GM19025 (cell line): ENCODE measurements around the gene EPHX1.
"Not testable (repeated sequence)": the region's sequence is repeated elsewhere in the genome, so short reads cannot be mapped to it uniquely, and the experiment has no call there.

Experiments
- ATAC-seq: cut with Tn5 transposase; IDR thresholded peaks from one replicate; pipeline ENCODE4 v1.9.1; 2021; ENCODE audit warnings: mild to moderate bottlenecking, low read depth, moderate library complexity; ENCODE audit not compliant: unreplicated experiment

Gene EPHX1

DNA sequence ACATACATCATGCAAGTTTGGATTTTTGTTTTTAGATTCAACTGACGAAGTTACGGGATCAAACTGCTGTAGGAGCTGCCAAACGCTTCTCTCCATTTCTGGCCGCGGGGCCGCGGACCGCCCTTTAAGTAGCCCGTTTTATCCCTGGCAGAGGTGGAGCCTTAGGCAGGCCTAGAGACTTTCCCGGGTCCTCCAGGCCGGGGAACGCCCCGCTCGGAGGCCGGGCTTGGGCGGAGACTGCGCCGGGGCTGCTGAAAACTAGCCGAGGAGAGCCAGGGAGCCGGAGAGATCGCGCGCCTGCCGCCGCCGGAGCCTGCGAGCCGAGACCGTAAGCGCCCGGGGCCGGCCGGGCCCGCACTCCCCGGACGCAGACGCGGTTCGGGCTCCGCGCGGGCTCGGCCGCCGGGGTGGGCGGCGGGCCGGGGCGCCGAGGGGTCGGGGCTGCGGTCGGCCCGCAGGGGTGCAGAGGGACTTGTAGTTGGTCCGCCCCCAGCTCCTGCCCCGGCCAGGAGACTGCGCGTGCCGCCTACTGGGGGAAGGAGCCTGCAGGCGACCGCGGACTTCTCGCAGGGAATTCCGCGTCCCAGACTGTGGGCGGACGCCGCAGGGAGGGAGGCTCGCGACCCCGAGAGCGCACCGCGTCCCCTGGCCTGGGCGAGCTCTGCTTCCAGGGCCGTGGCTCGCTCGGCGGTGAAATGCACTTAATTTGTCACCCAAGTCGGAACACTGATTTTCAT lies at the start of gene EPHX1:
EPHX1 (plus strand) TSS at position 283 of the 737 bp plus-strand sequence. CDS start 18,606 bp downstream, outside the sequence.
- ATAC-seq, result peak; percentile 93

DNA sequence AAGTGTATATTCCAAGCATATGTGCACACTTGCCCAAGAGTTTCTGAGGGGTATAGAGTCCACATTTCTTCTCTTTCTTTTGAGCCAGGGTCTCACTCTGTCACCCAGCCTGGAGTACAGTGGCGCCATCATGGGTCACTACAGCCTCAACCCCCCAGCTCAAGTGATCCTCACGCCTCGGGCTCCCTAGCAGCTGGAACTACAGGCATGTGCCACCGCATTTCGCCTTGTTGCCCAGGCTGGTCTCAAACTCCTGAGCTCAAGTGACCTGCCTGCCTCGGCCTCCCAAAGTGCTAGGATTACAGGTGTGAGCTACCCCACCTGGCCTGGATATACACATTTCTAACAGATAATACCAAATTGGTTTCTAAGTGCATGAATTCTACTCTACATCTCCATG lies 49.4 kb upstream of the EPHX1 start:
- no peak for ATAC-seq

DNA sequence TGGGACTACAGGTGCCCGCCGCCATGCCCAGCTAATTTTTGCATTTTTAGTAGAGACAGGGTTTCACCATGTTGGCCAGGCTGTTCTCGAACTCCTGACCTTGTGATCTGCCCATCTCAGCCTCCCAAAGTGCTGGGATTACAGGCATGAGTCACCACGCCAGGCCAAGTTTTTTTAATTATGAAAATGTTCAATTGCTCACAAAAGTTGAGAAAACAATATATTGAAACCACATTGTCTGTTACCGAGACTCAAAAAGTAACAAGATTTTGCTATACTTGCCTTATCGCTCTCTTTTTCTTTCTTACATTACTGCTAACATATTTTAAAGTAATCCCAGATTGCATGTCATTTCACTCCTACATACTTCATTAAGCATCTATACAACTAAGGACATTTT lies 48.5 kb upstream of the EPHX1 start:
- not testable (repeated sequence) for ATAC-seq

DNA sequence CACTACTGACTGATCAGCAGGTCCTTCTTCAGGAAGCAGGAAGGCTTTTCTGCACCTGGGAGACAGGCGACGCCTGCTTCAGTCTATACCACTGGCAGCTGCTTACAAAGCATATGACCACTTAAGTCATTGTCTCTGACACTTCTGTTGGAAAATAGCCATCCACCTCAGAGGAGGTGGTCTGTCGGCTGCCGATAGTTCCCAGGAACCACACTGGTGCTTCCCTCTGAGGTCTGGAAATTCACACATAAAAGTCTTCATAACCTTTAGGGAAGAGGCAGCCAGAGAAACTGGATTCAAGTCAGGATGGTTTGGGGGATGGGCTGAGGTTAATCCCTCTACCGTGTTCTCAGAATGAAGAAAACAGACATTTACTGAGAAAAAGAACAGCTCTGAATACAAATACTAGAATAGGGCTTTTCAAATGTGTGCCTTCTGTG lies 47.9 kb upstream of the EPHX1 start:
- ATAC-seq, result no peak

DNA sequence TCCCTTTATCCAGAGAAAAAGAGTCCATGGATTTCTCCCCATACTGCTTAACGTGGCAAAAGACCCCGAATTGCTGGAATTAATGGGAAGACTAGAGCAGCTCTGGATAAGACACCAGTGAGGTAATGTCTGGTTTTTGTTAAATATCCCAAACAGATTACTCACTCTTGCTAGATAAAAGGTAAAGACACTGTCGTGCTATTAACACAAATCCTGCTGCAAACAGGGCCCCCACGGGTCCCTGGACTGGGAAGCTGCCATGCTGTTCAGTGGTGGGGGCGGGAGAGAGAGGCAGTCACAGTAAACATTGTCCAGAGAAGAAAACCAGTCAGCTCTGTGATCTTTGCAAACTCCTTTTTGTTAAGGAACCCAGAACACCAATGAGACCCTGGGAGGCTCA lies 47.5 kb upstream of the EPHX1 start:
- no peak for ATAC-seq

DNA sequence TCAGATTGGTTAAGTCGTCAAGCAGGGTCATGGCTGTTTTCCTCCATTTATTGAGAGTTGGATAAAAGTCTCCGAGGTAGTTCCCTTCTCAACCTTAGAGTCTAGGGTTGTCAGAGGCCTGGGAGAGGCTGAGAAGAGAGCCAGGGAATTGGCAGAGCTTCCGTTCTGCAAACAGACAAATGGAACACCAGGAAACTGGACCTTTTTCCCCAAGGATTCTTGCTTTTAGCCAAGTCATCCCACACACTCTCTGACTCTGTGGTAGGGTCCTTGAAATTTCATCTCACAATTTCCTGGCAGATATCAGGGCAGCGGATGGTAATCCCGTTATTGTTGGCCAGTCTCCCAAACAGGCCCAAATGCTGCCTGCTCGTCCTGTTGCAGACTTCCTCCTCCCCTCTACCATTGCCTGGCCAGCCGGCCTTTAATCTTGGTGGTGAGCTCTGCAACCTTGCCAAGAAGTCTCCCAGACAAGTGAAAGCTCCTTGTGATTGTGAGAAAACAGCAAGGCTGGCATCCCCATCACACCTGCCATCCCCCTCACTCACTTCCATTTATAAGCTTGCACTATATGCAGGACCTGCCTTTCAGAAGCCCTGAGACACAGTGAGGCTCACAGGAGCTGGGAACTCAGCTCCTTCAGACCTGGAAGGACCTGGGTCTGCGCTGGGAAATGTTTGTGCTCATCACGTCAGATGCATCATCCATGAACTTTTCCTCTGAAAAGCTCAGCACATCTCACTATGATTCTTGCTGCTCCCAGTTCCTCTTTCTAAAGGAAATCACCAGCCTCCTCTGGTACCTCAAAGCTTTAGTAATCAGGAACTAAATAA lies 46.0 kb upstream of the EPHX1 start:
- no peak for ATAC-seq

DNA sequence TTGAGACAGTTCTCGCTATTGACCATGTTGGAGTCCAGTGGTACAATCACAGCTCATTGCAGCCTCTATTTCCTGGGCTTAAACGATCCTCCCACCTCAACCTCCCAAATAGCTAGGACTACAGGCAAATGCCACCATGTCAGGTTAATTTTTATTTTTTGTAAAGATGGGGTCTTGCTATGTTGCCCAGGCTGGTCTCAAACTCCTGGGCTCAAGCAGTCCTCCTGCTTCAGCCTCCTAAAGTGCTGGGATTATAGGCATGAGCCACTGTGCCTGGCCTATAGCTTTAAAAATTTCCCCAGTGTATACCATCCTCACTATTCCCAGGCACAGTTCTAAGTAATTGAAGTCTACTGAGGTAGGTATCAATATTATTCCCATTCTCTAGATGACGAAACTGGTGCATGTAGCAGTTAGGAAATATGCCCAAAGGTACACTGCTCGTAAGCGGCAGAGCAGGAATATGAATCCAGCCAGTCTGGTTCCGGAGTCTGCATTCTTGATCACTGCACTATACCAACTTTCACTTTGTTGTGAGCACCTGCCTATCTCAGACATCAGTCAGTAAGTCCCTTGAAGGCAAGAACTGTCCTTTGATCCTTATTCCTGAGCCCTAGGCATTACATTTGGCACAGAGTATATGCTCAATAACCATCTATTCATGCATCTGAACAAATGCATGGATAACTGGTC lies 43.8 kb upstream of the EPHX1 start:
- ATAC-seq, result no peak

DNA sequence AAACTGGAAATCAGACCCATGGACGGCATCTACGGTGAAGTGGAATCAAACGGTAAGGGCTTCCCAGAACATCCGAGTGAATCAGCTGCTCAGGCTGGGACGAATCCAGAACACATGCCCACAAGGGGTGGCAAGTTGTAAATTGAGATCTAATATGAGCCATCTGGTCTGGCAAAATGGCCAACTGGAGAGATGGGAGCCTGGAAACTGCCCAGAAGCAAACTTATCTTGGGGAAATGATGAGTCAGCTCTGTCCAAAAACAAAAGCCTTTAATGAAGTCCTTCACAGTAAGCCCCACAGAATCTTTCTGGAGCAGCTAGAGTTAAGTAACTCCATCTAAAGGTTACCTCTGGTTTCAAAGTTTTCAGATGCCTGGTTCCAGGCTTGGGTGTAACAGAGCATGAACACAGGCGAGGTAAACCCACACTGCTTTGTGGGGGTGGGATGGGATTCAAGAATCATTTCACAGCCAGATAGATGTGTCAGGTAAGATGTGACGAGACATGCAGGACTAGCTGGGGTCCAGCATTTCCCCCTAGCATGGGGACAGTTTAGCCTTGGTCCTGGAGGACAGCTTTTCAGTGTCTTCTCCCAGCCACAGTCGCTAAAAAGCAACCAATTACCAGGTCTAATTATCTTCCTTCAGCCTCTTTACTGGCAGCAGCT lies 42.8 kb upstream of the EPHX1 start:
- no peak for ATAC-seq

DNA sequence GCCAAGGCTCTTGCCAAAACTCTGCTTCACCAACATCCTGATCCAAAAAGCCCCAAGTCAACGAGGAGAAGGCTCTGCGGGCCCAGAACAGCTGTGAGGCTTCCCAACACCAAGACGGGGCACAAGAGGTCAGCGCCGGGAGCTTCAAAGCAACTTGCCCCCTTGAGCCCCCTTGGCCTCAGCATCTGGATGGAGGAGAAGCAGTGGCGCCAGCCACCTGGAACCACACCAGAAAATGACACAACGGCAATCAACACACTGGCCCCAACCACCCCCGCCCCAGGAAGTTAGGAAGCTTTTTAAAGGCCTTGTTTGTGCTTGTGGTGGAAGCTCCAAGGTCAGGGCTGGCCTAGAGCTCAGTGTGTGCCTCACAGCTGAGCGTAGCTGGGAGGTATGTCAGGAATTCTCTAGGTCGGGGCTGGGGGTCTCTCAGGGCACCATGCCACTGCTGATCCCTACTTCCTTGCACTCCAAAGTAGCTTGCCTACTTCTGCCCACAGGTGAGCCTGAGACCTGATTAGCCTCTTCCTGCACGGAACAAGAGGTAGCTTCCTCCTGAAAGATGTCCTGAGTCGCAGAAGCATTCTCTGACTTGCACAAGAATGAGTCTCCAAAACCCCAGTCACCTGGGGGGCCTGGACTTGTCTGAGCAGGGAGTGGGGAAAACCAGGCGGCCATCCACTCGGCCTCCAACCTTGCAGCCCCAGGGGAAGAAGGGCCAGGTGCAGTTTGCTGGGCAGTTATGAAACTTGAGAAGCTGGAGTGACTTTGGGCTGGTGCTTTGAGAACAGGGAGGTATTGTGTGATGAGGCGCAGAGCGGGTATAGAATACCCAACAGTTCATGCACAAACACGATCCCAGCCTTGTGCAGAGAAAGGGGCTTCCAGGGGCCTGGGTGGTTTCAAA lies 42.0 kb upstream of the EPHX1 start:
- ATAC-seq, result no peak

DNA sequence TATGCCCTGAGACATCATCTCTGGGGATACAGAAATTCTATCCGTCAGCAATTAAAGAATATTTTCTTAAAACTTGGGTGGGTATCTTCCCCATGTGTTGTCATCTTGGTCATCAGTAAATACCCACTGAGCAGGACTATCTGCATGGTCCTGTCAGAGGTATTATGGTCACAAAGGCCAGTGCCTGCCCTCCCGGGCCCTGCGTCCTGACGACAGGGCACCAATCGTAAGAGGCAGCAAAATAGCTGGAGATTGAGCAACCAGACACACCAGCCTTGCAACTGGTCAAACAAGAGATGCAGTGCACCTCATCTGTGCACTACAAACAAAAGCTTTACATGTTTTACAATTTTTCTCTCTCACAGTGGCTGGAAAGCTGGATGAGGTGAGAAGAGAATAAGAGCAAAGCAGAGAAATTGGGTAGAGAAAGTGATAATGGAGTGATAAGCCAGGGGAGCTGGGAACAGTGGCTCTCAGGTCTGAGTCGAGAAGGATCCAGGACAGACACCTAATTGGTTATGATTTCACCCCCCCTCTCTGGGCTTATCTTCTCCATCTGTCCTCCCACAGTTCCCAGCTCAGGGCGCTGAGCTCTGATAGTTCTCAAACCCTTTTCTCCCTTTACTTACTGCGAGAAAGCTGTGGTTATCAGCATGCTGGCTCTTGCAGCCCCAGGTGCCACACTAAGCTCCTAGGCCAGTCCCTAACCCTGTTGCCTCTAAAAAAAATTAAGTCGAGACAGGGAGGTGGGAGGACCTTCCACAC lies 41.1 kb upstream of the EPHX1 start:
- no peak for ATAC-seq

DNA sequence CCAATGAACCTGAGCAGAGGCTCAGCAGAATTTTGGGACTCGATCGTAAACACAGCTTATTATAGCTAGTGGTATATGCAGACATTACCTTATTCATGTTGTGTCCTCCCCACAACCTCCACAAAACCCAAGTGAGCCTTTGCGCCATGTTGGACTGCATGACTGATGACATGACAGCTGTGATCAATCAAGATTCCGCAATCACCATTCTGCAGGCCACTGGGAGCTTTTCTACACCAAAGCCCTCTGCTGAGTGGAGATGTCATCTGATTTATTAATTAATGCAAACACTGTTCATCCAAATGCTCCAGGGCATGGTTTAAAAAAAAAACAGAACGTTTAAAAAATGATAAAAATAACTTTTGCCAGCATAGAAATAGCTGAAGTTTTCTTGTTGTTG lies 40.2 kb upstream of the EPHX1 start:
- no peak for ATAC-seq

DNA sequence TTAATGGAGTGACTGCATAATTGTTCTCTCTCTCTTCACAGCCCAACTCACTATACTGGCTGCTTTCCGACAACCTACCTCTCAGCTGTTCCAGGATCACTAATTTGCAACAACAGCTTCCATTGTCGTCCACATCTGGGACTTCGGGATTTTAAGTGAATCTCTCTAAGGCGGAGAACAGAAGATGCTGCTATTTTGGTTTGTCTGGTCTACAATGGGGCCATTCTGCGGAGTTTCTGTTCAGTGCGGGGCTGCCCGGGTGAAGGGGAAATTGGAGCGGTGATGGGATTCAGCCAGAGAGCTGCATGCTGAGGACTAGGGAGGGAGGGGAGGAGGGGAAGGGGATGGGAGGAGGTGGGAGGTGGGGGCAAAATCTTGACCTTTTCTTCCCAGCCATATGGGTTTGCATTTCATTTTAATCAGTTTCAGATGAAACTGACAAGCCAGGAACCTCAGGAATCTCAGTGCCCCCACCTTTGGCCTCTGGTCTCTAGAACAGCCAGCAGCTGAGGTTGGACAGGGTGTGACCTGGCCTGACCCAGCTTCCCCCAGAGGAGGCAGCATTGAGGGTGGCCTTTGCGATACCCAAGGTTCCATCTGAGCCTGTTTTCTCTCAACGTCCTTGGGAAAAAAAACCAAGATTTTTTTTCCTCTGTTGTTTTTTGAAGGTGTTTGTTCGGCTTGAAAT lies 39.2 kb upstream of the EPHX1 start:
- ATAC-seq, result no peak

DNA sequence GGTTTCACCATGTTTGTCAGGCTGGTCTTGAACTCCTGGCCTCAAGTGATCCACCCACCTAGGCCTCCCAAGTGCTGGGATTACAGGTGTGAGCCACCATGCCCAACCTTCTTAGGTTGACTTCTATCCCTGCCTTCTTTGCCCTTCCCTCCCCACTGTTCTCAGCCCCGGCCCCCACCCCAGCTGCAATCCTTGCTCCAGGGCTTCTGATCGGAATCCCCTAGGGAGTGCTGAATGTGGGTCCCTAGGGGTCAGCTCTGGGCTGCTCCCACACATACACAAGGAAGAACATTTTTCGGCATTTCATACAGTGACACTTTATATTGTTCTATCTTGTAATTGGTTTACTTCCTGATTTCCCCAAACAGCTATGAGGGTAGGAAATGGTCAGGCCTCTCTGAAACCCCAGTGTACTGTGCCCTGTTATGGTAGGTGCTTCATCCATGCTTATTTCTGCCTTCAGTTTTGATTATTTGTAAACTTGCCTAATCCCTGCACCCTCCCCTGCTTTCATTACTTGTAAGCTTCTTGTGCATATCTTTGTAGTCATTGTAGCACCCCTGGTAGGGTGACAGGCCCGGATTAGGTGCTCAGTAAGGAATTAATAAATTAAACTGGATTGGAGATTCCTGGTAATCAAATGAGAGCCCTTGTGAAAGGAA lies 38.1 kb upstream of the EPHX1 start:
- ATAC-seq, result no peak

DNA sequence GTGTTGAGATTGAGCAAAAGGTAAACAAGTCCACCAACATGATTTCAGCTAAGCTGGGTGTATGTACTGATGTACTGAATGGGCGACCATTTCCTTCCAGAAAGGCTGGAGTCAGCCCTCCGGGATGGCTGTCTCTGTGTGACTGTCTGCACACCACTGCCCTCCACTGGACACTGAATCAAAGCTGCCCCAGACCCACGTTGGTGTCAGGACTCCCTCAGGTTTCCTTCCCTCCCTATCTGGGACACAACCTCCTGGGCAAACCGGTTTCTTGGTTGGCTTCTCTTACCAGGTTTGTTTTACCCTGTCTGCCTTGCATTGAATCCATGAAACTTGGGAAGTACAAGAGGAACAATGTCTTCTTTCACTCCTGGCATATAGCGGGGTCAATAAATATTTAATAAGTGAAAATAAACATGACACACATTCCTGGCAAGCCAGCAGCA lies 37.6 kb upstream of the EPHX1 start:
- no peak for ATAC-seq

DNA sequence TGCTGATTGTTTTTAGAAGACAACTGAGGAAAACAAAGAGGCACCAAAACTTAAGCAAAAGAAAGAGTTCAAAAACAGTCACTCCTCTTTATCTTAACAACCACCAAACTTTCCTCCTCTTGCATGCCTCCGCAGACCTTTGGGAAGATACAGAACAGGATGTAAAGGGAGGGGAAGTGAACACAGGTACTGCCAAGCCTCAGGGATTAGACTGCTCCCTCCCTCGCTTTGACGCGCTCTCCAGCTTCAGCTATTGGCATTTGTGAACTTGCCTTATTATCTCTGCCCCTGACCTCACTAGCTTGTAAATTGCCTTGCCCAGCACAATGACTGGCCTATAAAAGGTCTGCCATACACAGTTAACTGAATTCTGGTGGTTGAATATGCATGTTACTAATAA lies 37.1 kb upstream of the EPHX1 start:
- no peak for ATAC-seq

DNA sequence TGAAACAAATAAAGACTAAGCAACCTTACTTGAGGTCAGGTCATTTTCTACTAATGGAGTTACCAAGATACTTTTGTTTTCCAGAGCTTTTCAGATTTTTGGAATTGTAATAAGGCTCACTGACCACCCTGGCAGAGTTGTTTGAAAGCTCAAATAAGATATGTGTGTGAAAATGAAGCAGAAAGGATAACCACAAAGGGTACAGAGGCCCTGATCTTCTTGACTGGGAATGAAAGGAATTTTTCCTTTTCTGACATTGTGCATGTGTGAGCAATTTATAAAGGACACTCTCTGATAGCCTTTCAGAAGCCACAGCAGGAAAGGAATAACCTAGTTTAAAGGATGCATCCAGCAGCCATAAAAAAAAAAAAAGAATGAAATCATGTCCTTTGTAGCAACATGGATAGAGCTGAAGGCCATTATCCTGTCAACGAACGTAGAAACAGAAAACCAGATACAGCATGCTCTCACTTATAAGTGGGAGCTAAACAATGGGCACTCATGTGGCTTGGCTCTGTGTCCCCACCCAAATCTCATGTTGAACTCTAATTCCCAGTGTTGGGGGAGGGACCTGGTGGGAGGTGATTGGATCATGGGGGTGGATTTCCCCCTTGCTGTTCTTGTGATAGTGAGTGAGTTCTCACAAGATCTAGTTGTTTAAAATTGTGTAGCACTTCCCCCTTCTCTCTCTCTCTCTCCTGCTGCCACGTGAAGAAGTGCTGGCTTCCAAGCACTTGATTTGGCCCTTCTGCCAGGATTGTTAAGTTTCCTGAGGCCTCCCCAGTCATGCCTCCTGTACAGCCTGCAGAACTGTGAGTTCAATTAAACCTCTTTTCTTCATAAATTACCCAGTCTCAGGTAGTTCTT lies 35.4 kb upstream of the EPHX1 start:
- no peak for ATAC-seq

DNA sequence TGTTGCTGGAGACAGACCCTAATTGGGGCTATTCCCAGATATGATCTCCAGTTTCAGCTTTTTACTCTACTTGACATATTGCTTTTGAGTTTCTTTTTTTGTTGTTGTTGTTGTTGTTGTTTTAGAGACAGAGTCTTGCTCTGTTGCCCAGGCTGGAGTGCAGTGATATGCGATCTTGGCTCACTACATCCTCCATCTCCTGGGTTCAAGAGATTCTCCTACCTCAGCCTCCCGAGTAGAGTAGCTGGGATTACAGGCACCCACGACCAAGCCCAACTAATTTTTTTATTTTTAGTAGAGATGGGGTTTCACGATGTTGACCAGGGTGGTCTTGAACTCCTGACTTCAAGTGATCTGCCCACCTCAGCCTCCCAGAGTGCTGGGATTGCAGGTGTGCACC lies 33.6 kb upstream of the EPHX1 start:
- ATAC-seq, result no peak
